Natural killer cell (primary cell): ENCODE measurements around the gene KDM4B. TPM values are rescaled to one million over a fixed set of nuclear protein-coding genes. Genes with fewer than 3 reads are reported as not detected.

ENCODE experiments used
- ATAC-seq, 3 donors: fragments of 150-1000 bp in 2 of 3; fragments of 200-7000 bp in 1 of 3; cut with Tn5 transposase; 1 replicate in 1 of 3; 2 replicates in 2 of 3; pipeline ENCODE4 v1.10.0; 2021; ENCODE audit warnings: mild to moderate bottlenecking in 2 of 3, moderate library complexity in 2 of 3
- DNase-seq, 2 donors: peaks; one replicate each; pipeline versions ENCODE4 v3.0.0 to v3.0.0-alpha.2; 2013 to 2021; ENCODE audit warnings: mixed read lengths in 1 of 2
- H3K27ac ChIP-seq: one replicate; pipeline ENCODE4 v1.5.1; 2013; ENCODE audit warnings: mild to moderate bottlenecking, low read length
- H3K27me3 ChIP-seq: one replicate; pipeline ENCODE4 v1.6.1; 2013; ENCODE audit warnings: low read length; ENCODE audit not compliant: control insufficient read depth, insufficient read depth
- H3K36me3 ChIP-seq: one replicate; pipeline ENCODE4 v1.6.1; 2013; ENCODE audit warnings: low read length; ENCODE audit not compliant: control insufficient read depth, insufficient read depth
- H3K4me1 ChIP-seq: one replicate; pipeline ENCODE4 v1.6.1; 2013; ENCODE audit warnings: low read length; ENCODE audit not compliant: control insufficient read depth, insufficient read depth
- H3K4me3 ChIP-seq: one replicate; pipeline ENCODE4 v1.5.1; 2013; ENCODE audit warnings: low read length
- H3K9me3 ChIP-seq: one replicate; pipeline ENCODE4 v1.6.1; 2013; ENCODE audit warnings: low read length; ENCODE audit not compliant: control insufficient read depth, insufficient read depth
- H3K27ac Mint-ChIP-seq, 2 donors: one replicate each; pipeline ENCODE4 v1.8.0; 2022; ENCODE audit warnings: mild to moderate bottlenecking in 2 of 2, mixed read lengths in 2 of 2, moderate library complexity in 1 of 2
- H3K27me3 Mint-ChIP-seq, 2 donors: one replicate each; pipeline ENCODE4 v1.8.0; 2022; ENCODE audit warnings: low read depth in 2 of 2, mixed read lengths in 2 of 2
- H3K36me3 Mint-ChIP-seq: one replicate; pipeline ENCODE4 v1.8.0; 2022; ENCODE audit warnings: mixed read lengths
- H3K4me1 Mint-ChIP-seq, 2 donors: one replicate each; pipeline ENCODE4 v1.8.0; 2022; ENCODE audit warnings: mixed read lengths in 2 of 2
- H3K4me3 Mint-ChIP-seq: one replicate; pipeline ENCODE4 v1.8.0; 2022; ENCODE audit warnings: mild to moderate bottlenecking, moderate library complexity, mixed read lengths
- H3K9me3 Mint-ChIP-seq, 2 donors: one replicate each; pipeline ENCODE4 v1.8.0; 2022; ENCODE audit warnings: mixed read lengths in 2 of 2
- WGBS: methylation state at CpG from one replicate; pipeline ENCODE4 v1.1.7; 2013; ENCODE audit warnings: missing lambda C conversion rate; ENCODE audit not compliant: insufficient coverage; 5-methylcytosine and 5-hydroxymethylcytosine counted together
- intact Hi-C: fragments of 100-400 bp; cut with micrococcal nuclease; formaldehyde crosslinking; loops from one replicate; pipeline ENCODE4 v1.14.2; 2022
- total RNA-seq, 4 donors: library from RNA; stranded (reverse); fragments of 120-200 nt in 1 of 4; gene quantifications; one replicate each; pipeline versions ENCODE4 v1.2.3 to v1.2.4, GENCODE V29; 2013 to 2022
- TF ChIP-seq, protein P1 (sequence below): fragments of 200-600 bp; IDR thresholded peaks from one replicate; pipeline ENCODE4 v1.8.0; 2022; ENCODE audit warnings: antibody characterized with exemption

Gene KDM4B
- total RNA-seq, 3 donors from 2014 or later (not counting 1 experiment from before 2014, with no cell fraction given), result 68.0 to 73.5 (median 68.1) TPM

- no peak overlapping the region for H3K4me3 Mint-ChIP-seq
- 96% methylated on average over 16 of the region's 16 CpGs for WGBS
- no peaks in the 10 kb centered on the region for H3K9me3 Mint-ChIP-seq
- Histone ChIP-seq H3K9me3 (no peaks in the 10 kb centered on the region), H3K4me3 (no peak overlapping the region), H3K4me1 (peaks cover 23% of the 10 kb centered on the region), H3K27ac (no peak overlapping the region), H3K36me3 (peaks cover 24% of the 10 kb centered on the region), H3K27me3 (no peaks in the 10 kb centered on the region)
- intact Hi-C loops, result no loop called here
- no peaks in the 10 kb centered on the region for H3K27me3 Mint-ChIP-seq
- TF ChIP-seq, protein P1, sequence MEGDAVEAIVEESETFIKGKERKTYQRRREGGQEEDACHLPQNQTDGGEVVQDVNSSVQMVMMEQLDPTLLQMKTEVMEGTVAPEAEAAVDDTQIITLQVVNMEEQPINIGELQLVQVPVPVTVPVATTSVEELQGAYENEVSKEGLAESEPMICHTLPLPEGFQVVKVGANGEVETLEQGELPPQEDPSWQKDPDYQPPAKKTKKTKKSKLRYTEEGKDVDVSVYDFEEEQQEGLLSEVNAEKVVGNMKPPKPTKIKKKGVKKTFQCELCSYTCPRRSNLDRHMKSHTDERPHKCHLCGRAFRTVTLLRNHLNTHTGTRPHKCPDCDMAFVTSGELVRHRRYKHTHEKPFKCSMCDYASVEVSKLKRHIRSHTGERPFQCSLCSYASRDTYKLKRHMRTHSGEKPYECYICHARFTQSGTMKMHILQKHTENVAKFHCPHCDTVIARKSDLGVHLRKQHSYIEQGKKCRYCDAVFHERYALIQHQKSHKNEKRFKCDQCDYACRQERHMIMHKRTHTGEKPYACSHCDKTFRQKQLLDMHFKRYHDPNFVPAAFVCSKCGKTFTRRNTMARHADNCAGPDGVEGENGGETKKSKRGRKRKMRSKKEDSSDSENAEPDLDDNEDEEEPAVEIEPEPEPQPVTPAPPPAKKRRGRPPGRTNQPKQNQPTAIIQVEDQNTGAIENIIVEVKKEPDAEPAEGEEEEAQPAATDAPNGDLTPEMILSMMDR, result no peak
- DNase-seq (no peak), ATAC-seq (no peak)
- H3K27ac Mint-ChIP-seq, result no peak overlapping the region
- H3K36me3 Mint-ChIP-seq, result no peaks in the 10 kb centered on the region
- peaks cover 0 to 5% of the 10 kb centered on the region in 2 donors for H3K4me1 Mint-ChIP-seq
Measured at GRCh38 chr19:5050905-5051304, 82.0 kb downstream of the KDM4B start.

- intact Hi-C loops, result no loop called here
- Histone ChIP-seq H3K4me3 (no peak overlapping the region), H3K27ac (no peak overlapping the region), H3K4me1 (peaks cover 23% of the 10 kb centered on the region), H3K27me3 (no peaks in the 10 kb centered on the region), H3K36me3 (peaks cover 22% of the 10 kb centered on the region), H3K9me3 (no peaks in the 10 kb centered on the region)
- Mint-ChIP-seq H3K36me3 (no peaks in the 10 kb centered on the region), H3K27me3 (no peaks in the 10 kb centered on the region), H3K4me1 (peaks cover 0 to 5% of the 10 kb centered on the region in 2 donors), H3K27ac (no peak overlapping the region), H3K4me3 (no peak overlapping the region), H3K9me3 (no peaks in the 10 kb centered on the region)
- no peak for ATAC-seq
- 82% methylated on average over 16 of the region's 16 CpGs for WGBS
- TF ChIP-seq, protein P1, result no peak
- DNase-seq, result no peak
Measured at GRCh38 chr19:5051619-5052018, 82.7 kb downstream of the KDM4B start.

- Histone ChIP-seq H3K27me3 (no peaks in the 10 kb centered on the region), H3K27ac (no peak overlapping the region), H3K36me3 (peaks cover 22% of the 10 kb centered on the region), H3K4me3 (no peak overlapping the region), H3K9me3 (no peaks in the 10 kb centered on the region), H3K4me1 (peaks cover 23% of the 10 kb centered on the region)
- ATAC-seq (no peak), DNase-seq (no peak)
- WGBS, result 90% methylated on average over 13 of the region's 13 CpGs
- intact Hi-C loops, result no loop called here
- peaks cover 0 to 6% of the 10 kb centered on the region in 2 donors for H3K4me1 Mint-ChIP-seq
- H3K27me3 Mint-ChIP-seq, result no peaks in the 10 kb centered on the region
- H3K27ac Mint-ChIP-seq, result no peak overlapping the region
- H3K9me3 Mint-ChIP-seq, result no peaks in the 10 kb centered on the region
- TF ChIP-seq, protein P1, result no peak
- no peaks in the 10 kb centered on the region for H3K36me3 Mint-ChIP-seq
- no peak overlapping the region for H3K4me3 Mint-ChIP-seq
Measured at GRCh38 chr19:5052515-5052914, 83.6 kb downstream of the KDM4B start.

GRCh38 chr19:5052945-5053485 is 84.1 kb downstream of the KDM4B start:
- no peak for DNase-seq
- peaks cover 0 to 8% of the 10 kb centered on the region in 2 donors for H3K4me1 Mint-ChIP-seq
- peaks cover 17% of the 10 kb centered on the region for H3K36me3 ChIP-seq

More at GRCh38 chr19:5052945-5053485, 84.1 kb downstream of the KDM4B start:
- H3K4me3 ChIP-seq, result no peak overlapping the region
- 97% methylated on average over 16 of the region's 16 CpGs for WGBS
- H3K9me3 ChIP-seq, result no peaks in the 10 kb centered on the region
- H3K27me3 ChIP-seq, result no peaks in the 10 kb centered on the region
- intact Hi-C loops, result no loop called here
- H3K27me3 Mint-ChIP-seq, result no peaks in the 10 kb centered on the region
- no peaks in the 10 kb centered on the region for H3K9me3 Mint-ChIP-seq
- TF ChIP-seq, protein P1, result no peak
- H3K4me1 ChIP-seq, result peaks cover 20% of the 10 kb centered on the region
- no peak overlapping the region for H3K27ac ChIP-seq
- H3K36me3 Mint-ChIP-seq, result no peaks in the 10 kb centered on the region
- no peak for ATAC-seq
- H3K4me3 Mint-ChIP-seq, result no peak overlapping the region
- no peak overlapping the region for H3K27ac Mint-ChIP-seq
